GM18499 (cell line): ENCODE measurements around the gene METTL8.

Experiments
- ATAC-seq: cut with Tn5 transposase; IDR thresholded peaks from one replicate; pipeline ENCODE4 v1.9.1; 2021; ENCODE audit warnings: moderate number of reproducible peaks; ENCODE audit not compliant: insufficient read depth, unreplicated experiment

METTL8 gene

DNA sequence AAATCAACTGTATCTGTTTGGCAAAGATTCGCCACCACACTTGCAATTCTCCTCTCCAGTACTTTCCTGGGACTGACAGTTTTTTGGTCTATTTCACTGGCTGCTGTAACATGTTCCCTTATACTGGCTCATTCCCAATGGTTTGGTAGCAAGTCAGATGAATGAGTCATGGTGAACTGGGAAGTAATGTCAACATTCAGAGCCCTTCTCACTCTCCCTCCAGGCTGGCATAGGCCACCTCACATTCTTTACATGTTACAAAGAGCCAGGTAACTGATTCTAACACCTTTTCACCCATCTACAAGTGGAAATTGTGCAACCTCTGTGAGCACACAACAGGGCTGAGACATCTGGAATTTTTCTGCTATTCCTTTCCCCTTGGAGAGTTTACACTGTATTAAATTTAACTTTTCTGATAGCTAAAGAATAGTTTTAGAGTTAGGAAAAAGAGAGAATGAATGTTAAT lies 161.8 kb downstream of the METTL8 start:
- no peak for ATAC-seq

GRCh38 chr2:171271386-171271785 lies 162.4 kb downstream of the METTL8 start:
- ATAC-seq, result no peak

- ATAC-seq, result no peak
Measured at GRCh38 chr2:171267855-171268629, 165.7 kb downstream of the METTL8 start.
